DMS79 treated with DMSO at 0.1 percent for 48 hours (cell line): ENCODE measurements around the gene SORCS2.

Experiments used
- DNase-seq: peaks from one replicate; lab custom pipeline; 2025; lab: John Stamatoyannopoulos, UW

SORCS2 gene

DNA sequence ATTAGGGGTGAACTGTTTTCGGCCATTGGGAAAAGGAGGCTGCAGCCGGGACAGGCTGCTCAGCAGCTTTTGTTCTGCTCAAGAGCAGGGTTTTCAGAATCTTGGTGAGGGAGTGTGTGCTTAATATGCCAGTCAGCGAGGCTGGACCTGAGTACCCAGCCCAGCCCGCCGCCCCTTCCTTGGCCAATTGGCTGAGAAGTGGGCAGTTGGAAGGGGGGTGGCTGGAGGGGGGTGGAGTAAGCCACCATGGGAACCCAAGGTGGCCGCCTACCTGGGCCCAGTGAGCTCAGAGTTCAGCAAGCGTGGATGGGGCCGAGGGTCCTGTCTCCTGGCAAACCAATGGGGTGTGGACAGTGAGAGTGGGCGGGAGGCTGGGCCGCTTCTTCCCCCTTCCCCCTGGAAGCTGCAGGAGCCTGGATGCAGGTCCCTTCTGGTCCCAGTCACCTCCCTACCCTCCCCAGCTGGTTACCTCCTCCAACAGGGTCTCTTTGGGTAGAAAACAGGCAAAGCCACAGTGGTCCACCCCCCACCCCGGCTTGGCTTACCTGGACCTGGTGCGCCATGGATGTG, 52.5 kb downstream of the SORCS2 start:
- DNase-seq: no peak

DNA sequence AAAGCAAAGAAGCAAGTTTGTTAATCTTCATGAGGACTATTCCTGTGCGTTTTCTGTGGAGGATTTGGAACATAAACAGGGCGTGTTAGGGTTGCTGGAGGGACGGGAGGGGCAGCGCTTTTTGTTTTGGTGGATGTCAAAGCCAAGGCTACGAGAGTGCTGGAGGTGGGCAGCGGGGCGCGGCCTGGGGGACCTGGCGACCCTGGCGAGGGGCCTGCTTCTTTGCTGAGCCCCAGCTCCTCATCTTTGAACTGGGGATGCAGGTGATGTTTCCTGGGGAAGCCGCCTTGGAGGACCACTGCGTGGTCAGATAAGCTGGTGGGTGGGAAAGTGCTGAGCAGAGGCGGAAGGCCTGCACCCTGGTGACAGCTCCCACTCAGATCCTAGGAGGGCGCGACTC, 55.2 kb downstream of the SORCS2 start:
- no peak for DNase-seq

DNA sequence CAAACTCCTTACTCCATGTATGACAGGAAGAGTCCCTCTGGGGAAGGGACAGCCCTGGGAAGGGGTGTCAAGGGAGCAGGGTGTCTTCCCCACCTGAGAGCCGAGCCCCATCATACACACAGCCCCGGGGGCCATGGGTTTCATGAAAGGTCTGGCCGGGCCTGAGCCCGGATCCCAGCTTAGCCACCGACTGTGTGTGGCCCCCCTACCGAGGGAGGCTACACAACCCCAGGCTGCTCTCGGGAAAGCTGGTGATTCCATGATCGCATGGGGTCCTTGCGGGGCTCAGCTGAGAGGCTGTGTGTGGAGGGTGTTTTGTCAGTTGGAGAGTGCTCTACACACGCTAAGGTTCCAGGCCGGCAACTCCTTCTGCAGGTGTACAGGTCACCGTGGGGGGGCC, 55.6 kb downstream of the SORCS2 start:
- DNase-seq: no peak

DNA sequence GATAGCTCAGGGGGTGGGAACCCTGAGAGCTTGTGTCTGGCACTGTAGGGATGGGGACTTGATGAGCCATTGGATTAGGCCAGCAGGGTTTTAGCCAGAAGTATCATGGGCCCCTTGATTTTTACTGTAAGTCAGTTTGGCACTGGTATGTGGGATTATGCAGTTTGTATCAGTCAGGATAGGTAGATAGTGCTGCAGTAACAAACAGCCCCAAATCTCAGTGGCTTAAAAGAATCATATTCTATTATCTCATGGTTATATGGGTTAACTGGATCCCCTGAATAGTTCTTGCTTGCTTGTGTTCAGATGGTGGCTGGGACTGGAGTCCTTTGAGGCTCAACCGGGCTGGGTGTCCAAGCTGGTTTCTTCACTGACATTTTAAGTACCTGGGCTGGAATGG, 56.5 kb downstream of the SORCS2 start:
- no peak for DNase-seq

DNA sequence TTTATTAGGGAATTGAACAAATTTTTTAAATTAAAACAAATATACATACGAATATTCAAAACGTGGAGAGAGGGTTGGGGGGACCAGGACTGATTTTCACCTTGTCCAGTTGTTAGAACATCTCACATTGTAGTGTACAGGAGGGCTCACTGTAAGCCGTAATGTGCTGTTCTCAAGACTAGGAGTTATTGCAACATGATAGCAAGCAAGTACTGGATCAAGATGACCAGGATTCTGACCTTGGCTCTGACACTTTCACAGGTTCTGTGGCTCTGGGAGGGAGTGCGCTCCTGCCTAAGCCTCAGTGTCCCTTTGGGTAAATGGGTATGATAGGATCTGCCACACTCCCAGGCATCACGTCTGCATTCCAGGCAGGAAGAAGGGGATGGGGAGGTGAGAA, 59.0 kb downstream of the SORCS2 start:
- no peak for DNase-seq

DNA sequence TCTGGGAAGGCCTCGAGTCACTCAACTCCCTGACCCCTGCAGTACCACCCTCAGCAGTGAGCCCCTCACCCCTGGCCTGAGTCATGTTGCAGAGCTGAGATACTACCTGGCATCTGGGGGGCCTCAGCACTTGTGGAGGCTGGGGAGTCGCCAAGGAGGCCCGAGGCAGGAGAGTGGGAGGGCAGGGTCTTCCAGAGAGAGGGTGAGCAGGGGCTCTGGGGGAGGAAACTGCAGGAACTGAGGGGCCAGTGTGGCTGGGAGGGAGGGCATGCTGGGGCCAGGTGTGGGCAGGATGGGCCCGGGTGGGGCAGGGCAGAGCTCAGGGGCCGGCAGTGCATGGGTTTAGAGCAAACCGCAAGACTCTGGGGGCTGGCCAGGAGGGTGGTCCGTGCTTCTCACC, 59.7 kb downstream of the SORCS2 start:
- DNase-seq: no peak

DNA sequence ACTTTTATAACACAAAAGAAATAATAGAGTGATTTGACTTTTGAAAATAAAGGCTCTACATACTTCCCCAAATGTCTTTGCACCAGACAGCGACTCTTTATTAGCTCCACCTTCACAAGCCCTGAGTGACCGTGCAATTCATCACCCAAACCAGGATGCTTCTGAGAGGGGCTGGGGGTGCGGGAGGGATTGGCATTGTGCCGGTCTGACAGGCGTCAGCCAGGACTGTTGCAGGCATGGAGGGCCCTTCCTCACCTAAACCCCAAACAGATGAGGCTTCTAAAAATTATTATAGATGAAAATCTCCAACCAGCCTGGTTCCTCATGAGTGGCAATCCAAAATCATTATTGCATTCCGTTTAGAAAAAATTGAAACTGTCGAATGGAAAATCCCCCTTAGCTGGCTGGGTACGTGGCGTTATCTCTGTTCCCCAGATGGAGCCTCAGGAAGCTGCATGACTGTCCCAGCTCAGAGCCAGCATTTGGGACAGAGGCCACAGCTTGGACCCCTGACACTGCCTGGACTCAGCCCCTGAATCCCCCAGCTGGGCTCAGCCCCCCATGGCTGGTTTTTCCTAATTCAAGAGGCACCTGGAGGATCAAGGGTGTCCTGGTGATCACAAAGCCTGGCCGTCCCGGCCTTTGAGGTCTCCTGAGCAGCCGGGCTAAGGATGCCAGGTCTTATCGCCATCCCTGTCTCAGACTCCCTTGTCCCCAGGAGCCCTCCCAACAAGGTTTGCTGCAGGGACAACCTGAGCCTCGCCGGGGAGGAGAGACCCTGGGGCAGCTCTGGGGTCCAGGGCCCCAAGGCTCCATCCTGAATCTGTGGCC, 60.4 kb downstream of the SORCS2 start:
- no peak for DNase-seq

DNA sequence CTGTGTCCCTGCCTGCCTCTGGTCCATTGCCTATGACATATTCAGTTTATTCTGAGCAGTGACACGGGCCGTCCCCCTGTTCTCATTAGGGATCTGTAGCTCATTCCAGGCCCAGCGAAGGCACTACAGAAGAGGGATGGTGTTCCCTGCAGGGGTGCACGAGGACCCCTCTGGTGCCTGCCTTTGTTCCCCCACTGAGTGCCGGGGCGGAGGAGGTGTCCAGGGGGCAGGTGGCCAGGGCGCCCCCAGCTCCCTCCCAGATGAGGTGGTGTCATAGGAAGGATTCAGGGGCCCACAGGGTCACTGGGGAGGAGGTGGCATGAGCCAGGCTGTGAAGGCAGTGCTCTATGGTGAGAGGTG, 61.0 kb downstream of the SORCS2 start:
- DNase-seq: no peak

DNA sequence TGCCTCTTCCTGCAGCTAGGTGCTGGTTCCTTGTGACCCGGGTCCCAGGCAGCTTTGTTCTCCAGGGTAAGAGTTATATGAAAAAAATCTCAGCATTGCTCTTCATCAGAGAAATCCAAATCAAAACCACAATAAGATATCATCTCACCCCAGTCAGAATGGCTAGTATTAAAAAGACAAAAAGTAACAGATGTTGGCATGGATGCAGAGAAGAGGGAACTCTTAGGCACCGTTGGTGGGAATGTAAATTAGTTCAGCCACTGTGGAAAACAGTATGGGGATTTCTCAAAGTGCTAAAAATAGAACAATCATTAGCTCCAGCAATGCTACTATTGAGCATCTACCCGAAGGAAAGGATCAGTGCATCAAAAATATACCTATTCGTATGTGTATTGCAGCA, 61.5 kb downstream of the SORCS2 start:
- DNase-seq: no peak

DNA sequence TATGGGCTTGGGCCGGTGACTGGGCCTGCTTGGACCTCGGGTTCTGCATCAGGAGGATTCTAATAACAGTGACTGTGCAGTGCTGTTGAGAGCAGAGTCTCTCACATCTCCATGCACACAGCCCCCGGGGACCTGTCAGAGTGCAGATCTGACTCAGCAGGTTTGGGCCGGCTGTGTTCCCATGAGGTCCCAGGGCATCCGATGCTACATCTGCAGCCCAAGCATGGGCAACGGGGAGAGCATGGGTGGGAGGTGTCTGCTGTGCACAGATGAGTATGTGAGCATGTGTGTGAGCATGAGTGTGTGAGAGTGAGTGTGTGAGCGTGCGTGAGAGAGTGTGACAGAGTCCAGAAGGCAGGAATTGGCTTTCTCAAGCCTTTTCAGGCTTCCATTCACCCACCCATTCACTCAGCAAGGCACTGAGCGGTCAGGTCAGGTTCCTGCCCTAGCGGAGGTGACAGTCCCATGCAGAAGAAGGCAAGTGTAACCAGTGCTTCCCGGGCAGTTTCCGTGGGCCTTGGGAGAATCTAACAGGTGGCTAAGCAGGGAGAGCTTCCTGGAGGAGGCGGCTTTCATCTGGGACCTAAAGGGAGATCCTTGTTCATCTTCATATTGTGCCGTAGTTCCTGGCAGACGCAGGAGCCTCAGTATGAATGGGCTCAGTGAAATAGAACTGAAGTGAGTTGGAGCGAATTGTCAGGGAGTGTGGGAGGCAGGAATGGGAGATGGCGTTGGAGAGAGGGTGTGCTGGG, 62.6 kb downstream of the SORCS2 start:
- no peak for DNase-seq

DNA sequence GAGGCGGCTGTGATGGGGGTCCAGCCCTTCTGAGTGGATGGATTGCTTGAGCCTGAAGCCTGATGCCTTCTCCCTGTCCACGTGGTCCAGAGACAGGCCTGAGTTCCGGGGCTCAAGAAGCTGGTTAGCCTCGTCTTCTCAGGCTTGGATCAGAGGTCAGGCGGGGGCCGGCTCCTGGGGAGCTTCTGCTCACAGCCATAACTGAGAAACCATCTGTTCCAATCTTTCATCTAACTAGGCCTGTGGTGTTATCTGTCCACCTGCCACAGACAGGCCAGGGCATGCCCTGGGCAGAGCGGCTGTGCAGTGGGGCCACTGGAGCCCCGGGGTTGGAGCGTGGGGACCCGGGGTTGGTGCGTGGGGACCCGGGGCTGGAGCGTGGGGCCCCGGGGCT, 63.1 kb downstream of the SORCS2 start:
- no peak for DNase-seq

DNA sequence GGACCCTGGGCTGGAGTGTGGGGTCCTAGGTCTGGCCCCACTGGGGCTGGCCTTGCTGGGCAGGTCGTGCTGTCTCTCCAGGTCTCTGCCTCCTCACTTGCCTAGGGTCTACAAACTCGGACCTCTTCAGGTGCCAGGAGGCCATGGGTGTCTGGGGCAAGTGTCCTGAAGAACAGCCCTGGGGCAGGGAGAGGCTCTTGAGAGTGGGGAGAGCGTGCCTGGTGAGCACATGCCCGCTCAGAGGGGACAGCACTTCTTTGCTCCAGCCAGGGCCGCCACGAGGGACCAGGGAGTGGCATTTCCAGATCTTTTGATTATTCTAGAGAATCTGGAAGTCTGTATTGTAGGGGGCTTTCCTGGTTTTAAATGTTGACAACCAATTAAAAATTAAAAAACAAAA, 63.7 kb downstream of the SORCS2 start:
- DNase-seq: no peak

DNA sequence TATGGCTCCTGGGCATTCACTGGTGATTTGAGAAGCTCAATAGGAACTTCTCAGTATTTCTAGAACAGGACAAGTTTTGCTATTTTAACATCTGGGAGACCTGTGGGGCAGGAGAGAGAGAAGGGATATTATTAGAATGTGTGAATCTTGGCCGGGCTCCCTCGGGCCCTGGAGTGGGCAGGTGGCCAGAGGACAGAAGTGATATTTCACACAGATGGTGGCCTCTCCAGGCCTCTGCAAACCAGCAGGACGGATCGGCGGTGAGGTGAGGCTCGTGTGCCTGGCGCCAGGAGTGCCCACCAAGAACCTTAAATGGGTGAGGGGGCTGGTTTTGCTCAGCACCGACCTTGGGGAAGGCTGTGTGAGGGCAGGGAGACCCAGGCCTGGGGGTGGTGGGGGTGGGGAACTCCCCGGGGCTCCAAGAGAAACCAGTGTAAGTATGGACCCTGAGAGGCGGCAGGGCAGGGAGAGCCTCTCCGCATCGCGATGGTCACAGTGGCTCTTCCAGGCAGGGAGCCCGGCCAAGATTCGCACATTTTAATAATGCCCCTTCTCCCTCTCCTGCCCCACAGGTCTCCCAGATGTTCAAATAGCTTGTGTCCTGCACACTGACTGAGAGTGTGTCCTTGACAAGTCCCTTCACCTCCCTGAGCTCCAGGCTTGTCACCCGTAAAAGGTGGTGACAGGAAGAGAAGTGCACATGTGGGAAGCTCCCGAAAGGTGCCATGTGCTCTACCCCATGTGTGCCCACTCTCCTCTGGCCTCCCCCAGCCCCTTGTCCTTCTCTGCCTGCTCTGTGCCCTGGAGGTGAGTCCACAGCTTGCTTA, 64.9 kb downstream of the SORCS2 start:
- no peak for DNase-seq

DNA sequence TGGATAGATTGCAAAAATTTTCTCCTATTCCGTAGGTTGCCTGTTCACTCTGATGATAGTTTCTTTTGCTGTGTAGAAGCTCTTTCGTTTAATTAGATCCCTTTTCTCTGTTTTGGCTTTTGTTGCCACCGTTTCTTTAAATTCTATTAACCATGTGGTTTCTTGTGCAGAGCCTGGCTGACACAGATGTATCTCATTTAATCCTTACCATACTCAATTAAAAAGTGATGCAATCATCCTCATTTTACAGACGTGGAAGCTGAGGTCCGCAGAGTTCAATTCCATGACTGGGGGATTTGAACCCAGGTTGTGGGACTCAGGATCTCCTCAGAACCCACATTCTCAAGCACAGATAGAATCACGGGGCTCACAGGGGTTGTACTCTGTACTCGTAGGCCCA, 66.7 kb downstream of the SORCS2 start:
- no peak for DNase-seq

DNA sequence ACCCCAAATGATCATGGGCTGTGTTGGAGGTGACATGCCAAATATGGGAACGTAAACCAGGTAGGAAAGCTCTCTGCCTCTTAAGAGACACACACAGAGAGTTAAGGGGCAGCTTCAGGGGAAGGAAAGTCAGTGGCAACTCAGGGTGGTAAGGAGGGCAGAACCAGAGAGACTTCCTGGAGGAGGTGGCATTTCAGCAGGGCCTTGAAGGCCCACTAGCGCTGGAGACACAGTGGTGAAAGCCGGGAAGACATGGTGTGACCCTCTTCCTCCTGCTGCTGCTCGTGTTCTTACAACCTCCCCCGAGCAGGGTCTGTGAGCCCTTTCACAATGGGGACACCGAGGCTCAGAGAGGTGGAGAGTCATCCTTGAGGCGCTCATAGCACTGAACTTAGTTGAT, 68.2 kb downstream of the SORCS2 start:
- no peak for DNase-seq

DNA sequence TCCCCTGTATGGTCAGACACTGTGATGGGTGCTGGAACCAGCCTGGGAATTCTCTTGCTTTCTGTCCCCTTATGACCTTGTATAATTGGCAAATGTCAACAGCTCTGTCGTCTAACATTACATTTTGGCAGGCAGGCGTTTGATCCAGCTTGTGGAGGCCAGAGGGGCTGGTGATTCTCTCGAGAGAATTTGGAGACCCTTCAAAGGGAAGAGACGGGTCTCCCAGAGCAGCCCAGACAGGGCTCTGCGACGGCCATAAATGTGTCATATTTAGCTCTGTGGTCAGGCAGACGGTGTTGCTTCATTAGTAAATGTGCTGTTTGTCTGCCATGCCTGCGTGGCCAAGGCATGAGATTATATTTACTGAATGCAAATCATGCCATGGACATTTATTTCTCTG, 68.7 kb downstream of the SORCS2 start:
- no peak for DNase-seq

DNA sequence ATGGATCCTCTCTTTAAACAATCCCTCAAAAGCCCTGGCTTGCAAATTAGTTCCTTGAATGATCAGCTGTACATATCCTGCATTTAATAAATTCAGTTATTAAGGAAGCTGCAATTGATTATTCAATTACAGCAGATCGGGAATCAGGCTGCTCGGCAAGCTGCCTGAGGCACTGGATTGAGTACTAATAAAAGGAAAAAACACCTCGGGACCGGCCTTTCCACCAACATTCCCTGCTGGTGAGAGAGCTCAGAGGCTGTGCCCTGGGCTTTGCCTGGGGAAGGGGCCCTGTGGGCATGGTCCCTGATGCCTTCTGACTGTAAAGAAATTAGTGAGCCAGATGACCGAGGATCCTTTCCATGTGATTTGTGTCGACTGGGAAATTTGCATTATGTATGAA, 69.2 kb downstream of the SORCS2 start:
- no peak for DNase-seq

DNA sequence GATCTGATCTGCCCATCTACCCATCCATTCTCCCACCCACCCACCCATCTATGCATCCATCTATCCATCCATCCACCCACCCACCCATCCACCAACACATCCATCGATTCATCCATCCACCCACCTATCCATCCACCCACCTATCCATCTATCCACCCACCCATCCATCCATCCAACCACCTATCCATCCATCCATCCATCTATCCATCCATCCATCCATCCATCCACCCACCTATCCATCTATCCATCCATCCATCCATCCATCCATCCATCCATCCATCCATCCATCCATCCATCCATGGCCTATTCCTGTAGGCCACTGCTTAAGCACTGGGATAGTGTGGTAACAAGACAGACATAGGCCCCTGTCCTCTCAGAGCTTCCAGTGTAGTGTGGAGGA, 69.8 kb downstream of the SORCS2 start:
- DNase-seq: no peak

DNA sequence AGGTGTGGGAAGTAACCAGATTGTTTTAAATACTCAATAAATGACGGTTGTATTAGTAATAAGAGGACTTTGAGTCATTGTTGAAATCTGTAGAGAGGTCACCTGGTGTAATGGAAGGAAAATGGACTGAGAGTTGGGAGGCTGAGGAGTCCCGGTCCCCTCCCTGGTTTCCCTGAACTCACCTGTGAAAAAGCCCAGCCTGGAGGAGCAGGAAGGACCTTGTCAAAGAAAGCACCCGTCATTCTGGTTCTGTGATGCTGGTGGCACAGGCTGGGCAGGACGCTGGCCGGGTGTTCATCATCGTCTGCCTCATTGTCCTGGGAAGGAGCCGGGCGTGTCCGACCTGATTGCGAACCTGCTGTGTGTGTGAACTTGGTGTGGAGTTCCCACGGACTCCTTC, 70.8 kb downstream of the SORCS2 start:
- no peak for DNase-seq

DNA sequence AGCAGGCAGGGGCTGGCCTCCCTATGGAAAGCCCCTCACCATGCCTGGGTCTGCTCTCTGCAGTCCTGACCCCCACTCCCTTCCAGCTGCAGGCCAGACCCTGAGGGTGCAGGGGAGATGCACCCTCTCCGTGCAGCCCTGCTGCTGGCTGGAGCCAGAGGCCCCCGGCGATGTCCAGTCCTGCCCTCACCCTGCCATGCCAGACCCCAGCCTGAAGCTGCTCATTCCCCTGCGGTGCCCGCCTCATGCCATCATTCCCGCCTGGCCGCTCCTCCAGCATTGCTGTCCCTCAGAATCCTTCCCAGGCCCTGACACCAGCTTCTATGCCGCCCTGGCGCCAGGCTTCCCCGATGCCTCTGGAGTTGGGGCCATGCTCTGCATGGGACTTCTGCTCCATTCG, 72.4 kb downstream of the SORCS2 start:
- DNase-seq: no peak

DNA sequence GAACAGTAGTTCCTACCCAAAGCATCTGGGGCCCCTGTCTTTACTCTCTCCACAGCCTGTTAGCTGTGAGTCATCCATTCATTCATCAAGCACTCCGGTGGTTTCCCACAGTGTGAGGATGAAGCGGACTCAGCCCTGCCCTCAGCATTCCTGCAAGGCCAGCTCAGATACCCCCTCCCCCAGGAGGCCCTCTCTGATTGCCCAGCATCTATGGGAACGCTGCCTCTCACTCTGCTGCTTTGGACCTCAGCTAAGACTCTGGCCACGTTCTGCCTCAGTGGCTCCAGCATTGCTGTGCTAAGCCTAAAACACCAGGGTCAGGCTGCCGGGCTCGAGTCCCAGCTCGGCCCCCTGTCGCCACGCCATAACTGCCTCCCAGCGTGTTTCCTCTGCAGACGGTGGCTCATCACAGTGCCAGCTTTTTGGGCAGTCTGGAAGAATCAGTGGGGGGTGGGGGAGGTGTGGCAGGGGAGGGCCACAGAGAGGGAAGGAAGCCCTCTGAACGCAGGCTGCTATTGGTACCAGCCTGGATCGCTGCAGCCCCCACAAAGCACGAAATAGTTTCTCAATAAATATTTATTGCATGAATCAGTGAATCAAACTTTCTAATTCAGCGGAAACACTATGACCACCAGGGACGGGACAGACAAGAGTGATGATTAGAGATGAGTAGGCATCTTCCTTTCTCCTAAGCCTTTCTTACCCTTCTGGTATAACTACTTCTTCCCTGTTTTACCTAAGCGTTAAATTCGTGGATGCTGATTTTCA, 74.4 kb downstream of the SORCS2 start:
- no peak for DNase-seq

DNA sequence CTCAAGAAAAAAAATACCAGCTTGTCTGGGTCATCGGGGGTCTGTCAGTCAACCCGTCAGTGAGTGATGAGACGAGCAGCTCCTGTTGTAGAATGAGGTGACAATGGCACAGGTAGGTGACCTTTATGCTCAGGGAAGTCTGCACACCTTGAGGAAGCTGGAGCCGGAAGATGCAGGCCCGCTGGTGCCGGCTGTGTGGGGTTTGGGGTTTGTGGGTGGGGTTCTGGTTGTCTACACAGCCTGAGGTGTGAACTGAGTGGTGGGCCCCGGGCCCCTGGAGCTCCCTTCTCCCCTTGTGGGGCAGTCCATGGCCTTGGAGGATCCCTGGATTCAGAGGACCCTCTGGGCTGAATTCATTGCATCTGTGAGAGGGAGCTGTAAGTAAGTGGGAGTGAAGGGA, 75.5 kb downstream of the SORCS2 start:
- DNase-seq: no peak
